ENCODE measurements around the gene LRSAM1.

The LRSAM1 gene

GRCh38 chr9:127485995-127486394, 34.7 kb downstream of the LRSAM1 start:
- no peak for TF ChIP-seq CTCF (IDR thresholded peaks at IDR 0.05)
- Mint-ChIP-seq H3K4me3 (no peak overlapping the region), H3K27me3 (ENCODE audit: low read depth, poor library complexity) (no peaks in the 10 kb centered on the region), H3K4me1 (peaks cover 24% of the 10 kb centered on the region), H3K27ac (no peak overlapping the region), H3K36me3 (ENCODE audit: low read depth) (peaks cover 18% of the 10 kb centered on the region), H3K9me3 (no peaks in the 10 kb centered on the region)
- DNase-seq = no peak

- TF ChIP-seq CTCF (IDR thresholded peaks at IDR 0.05) = no peak
- Mint-ChIP-seq H3K36me3 (ENCODE audit: low read depth) (peaks cover 11% of the 10 kb centered on the region), H3K9me3 (no peaks in the 10 kb centered on the region), H3K27me3 (ENCODE audit: low read depth, poor library complexity) (no peaks in the 10 kb centered on the region), H3K4me1 (peaks cover 31% of the 10 kb centered on the region), H3K4me3 (no peak overlapping the region), H3K27ac (no peak overlapping the region)
- no peak for DNase-seq
These were observed 37.6 kb downstream of the LRSAM1 start for GRCh38 chr9:127488946-127489345.

GRCh38 chr9:127489471-127490115, 38.3 kb downstream of the LRSAM1 start:
- H3K27ac Mint-ChIP-seq = no peak overlapping the region
- H3K27me3 Mint-ChIP-seq (ENCODE audit: low read depth, poor library complexity) = no peaks in the 10 kb centered on the region
- H3K36me3 Mint-ChIP-seq (ENCODE audit: low read depth) = peaks cover 11% of the 10 kb centered on the region
- TF ChIP-seq CTCF (IDR thresholded peaks at IDR 0.05) = peak; percentile 52
- no peak overlapping the region for H3K4me3 Mint-ChIP-seq
- peaks cover 31% of the 10 kb centered on the region for H3K4me1 Mint-ChIP-seq
- no peaks in the 10 kb centered on the region for H3K9me3 Mint-ChIP-seq
- DNase-seq = peak; percentile 76

- no peaks in the 10 kb centered on the region for H3K27me3 Mint-ChIP-seq (ENCODE audit: low read depth, poor library complexity)
- H3K4me3 Mint-ChIP-seq = no peak overlapping the region
- no peaks in the 10 kb centered on the region for H3K9me3 Mint-ChIP-seq
- peak overlapping the region; percentile 50 for H3K27ac Mint-ChIP-seq
- no peak for DNase-seq
- H3K4me1 Mint-ChIP-seq = peaks cover 31% of the 10 kb centered on the region
- peaks cover 10% of the 10 kb centered on the region for H3K36me3 Mint-ChIP-seq (ENCODE audit: low read depth)
- no peak for TF ChIP-seq CTCF (IDR thresholded peaks at IDR 0.05)
These were observed 39.4 kb downstream of the LRSAM1 start for GRCh38 chr9:127490535-127491230.

GRCh38 chr9:127491516-127491915, 40.2 kb downstream of the LRSAM1 start:
- peaks cover 6% of the 10 kb centered on the region for H3K36me3 Mint-ChIP-seq (ENCODE audit: low read depth)

More at GRCh38 chr9:127491516-127491915, 40.2 kb downstream of the LRSAM1 start:
- Mint-ChIP-seq H3K27ac (no peak overlapping the region), H3K4me1 (peaks cover 31% of the 10 kb centered on the region), H3K27me3 (ENCODE audit: low read depth, poor library complexity) (no peaks in the 10 kb centered on the region), H3K9me3 (no peaks in the 10 kb centered on the region), H3K4me3 (no peak overlapping the region)
- DNase-seq = no peak
- no peak for TF ChIP-seq CTCF (IDR thresholded peaks at IDR 0.05)
